Astrocyte of the spinal cord (primary cell): Measurements from ENCODE around the gene SHPK.

Experiments
- DNase-seq: peaks from one replicate; pipeline ENCODE4 v3.0.0; 2011; ENCODE audit warnings: low read depth, low spot score
- H3K4me3 ChIP-seq: 2 replicates; pipeline ENCODE4 v1.5.1; 2011; ENCODE audit warnings: low read depth, mild to moderate bottlenecking, low read length, moderate library complexity
- in situ Hi-C: cut with HindIII; loops from 2 replicates; pipeline ENCODE4 v1.10.0; 2017; ENCODE audit warnings: low sequenced_read_pairs
- TF ChIP-seq, protein P1 (sequence below): IDR thresholded peaks from 2 replicates; pipeline ENCODE4 v1.5.1; 2012; ENCODE audit warnings: low read depth, mild to moderate bottlenecking, low read length, inconsistent platforms

The SHPK gene

DNA sequence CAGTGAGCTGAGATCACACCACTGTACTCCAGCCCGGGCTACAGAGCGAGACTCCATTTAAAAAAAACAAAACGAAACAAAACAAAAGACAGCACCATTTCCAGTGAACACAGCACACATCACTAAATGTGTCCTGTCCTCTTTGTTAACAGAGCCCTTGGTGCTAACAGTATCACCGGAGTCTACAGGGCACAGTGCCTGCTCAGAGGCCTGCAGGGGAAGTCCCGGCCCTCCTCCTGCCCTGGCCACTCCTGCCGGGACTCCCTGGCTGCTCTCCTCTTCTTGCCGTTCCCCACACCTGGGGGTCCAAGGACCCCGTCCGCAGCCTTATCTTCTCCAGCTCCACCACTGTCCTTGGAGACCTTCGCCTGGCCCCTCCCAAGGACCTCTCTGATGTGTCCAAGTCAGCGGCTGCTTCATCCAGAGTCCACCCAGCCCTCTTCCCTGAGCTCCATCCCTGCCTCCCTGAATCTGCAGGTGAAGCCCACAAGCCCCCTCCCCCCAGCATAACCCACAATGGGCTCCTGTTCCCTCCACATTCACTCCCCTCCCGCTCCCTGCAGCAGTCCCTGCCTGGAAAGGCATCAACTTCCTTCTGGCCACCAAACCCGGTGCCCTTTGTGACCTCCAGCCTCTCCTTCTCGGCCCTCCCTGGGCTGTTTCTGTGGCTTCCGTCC, 35.4 kb downstream of the SHPK start:
- no peak overlapping the region for H3K4me3 ChIP-seq
- in situ Hi-C loops = no loop called here
- DNase-seq = no peak
- TF ChIP-seq, protein P1, sequence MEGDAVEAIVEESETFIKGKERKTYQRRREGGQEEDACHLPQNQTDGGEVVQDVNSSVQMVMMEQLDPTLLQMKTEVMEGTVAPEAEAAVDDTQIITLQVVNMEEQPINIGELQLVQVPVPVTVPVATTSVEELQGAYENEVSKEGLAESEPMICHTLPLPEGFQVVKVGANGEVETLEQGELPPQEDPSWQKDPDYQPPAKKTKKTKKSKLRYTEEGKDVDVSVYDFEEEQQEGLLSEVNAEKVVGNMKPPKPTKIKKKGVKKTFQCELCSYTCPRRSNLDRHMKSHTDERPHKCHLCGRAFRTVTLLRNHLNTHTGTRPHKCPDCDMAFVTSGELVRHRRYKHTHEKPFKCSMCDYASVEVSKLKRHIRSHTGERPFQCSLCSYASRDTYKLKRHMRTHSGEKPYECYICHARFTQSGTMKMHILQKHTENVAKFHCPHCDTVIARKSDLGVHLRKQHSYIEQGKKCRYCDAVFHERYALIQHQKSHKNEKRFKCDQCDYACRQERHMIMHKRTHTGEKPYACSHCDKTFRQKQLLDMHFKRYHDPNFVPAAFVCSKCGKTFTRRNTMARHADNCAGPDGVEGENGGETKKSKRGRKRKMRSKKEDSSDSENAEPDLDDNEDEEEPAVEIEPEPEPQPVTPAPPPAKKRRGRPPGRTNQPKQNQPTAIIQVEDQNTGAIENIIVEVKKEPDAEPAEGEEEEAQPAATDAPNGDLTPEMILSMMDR = no peak

- no peak overlapping the region for H3K4me3 ChIP-seq
- TF ChIP-seq, protein P1 = no peak
- in situ Hi-C loops = no loop called here
- no peak for DNase-seq
These were observed 38.0 kb downstream of the SHPK start for GRCh38 chr17:3598078-3598477.

- in situ Hi-C loops = no loop called here
- no peak overlapping the region for H3K4me3 ChIP-seq
- TF ChIP-seq, protein P1 = no peak
- no peak for DNase-seq
These were observed 39.1 kb downstream of the SHPK start for GRCh38 chr17:3596804-3597464.

DNA sequence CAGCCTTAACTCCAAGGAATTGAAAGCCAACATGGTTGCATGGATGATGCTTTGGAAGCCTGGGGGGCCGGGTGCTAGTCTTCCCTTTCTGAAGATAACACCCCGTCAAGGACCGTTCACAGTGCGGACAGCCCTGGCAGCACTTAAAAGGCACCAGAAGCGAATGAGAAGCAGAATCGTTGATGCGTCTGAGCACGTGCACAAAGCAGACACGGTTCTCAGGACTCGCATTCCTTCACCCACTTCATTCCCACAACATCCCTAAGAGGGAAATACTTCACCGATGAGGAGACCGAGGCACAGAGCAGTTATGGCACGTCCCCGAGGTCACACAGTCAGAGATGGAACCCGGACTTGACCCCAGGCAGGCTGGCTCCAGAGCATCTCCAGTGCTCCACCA, 41.1 kb downstream of the SHPK start:
- DNase-seq = no peak
- in situ Hi-C loops = no loop called here
- no peak overlapping the region for H3K4me3 ChIP-seq
- TF ChIP-seq, protein P1 = no peak

DNA sequence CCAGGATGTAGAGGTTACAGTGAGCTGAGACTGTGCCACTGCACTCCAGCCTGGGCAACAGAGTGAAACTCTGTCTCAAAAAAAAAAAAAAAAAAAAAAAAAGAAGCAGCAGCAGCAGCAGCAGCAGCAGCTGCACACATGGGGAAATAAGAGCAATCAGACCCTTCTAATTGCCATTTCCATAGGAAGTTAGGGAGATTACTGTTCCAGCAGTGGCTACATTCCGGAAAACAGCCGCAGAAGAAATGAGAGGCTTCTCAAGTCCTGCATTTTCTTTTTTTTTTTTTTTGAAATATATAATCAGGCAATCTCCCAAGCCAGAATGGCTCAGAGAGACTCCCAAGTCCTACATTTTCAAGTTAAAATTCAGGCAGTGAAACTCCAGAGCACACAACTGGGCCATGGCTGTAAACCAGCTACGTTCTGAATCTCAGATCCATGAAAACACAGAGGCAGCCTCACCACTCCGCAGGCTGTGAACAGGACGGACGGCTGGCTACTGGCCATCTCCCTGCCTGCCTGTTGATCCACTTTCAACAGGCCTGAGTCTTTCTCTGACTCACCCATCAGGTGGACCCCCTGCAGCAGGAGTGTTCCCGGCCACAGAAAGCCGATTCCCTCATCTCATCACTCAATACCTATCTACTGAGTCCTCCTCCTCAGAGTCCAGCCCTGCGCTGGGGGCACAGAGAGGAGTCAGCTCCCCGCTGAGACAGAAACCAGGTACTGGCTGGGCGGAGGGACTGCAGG, 41.8 kb downstream of the SHPK start:
- peak; percentile 90 for DNase-seq
- TF ChIP-seq, protein P1 = no peak
- in situ Hi-C loops = no loop called here

DNA sequence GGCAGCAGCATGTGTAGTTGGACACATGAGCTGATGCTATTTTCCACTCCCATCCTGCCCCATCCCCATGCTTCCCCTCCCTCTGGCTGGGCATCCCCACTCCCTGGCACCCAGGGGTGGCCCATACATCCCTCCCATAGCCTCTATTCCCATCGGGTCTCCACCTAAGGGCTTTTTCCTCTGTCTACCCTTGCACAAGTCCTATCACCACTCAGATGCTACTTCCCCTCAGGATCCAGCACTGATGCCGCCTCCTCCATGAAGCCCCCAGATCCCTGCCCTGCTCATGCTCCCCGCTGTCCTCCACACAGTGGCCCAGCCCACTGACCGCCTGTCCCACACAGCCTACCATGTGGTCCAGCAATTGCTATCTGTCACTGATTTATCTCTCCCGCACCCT, 42.7 kb downstream of the SHPK start:
- DNase-seq = no peak
- no peak overlapping the region for H3K4me3 ChIP-seq
- TF ChIP-seq, protein P1 = no peak
- in situ Hi-C loops = no loop called here

More for the DNA sequence above, 41.8 kb downstream of the SHPK start:
- H3K4me3 ChIP-seq = no peak overlapping the region
